HG03571 (cell line): ENCODE data around the gene KLHL40.
"Not testable (repeated sequence)": the region's sequence is repeated elsewhere in the genome, so short reads cannot be mapped to it uniquely, and the experiment has no call there.

Experiments used
- ATAC-seq: cut with Tn5 transposase; IDR thresholded peaks from one replicate; pipeline ENCODE4 v1.9.1; 2021; ENCODE audit not compliant: unreplicated experiment

Gene KLHL40

GRCh38 chr3:42717306-42717705, 32.0 kb downstream of the KLHL40 start:
- ATAC-seq = no peak

DNA sequence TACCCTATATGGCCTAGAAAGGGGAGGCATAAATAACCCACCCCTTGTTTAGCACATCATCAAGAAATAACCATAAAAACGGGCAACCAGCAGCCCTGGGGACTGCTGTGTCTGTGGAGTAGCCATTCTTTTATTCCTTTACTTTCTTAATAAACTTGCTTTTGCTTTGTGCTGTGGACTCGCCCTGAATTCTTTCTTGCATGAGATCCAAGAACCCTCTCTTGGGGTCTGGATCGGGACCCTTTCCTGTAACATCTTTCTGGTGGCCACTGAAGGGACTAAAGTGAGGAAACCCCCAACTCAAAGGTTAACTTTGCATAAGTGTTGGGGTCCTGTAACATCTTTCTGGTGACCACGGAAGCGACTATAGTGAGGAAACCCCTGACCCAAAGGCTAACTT, 33.0 kb downstream of the KLHL40 start:
- ATAC-seq = no peak

DNA sequence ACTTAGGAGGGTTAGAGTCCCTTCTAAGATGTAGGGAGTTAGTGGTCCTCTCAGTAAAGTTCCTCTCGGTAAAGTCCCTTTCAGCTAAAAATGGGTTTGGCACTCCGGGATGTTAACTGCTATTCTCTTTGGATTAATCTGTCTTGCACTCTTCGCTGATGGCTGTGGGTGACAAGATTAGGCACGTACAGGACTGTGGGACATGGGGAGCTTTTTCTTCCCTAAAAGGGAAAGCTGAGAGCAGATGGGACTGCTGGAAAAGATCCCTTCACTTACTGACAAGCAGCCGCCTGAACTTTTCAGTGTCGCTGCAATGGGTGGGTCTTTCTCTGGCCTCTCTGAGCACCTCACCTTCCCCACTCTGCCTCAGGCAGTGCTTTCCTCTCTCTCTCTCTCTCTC, 33.7 kb downstream of the KLHL40 start:
- ATAC-seq = no peak

- no peak for ATAC-seq
Measured at GRCh38 chr3:42720126-42720525, 34.8 kb downstream of the KLHL40 start.

GRCh38 chr3:42721690-42722089, 36.4 kb downstream of the KLHL40 start:
- no peak for ATAC-seq

GRCh38 chr3:42722442-42722841, 37.1 kb downstream of the KLHL40 start:
- not testable (repeated sequence) for ATAC-seq

DNA sequence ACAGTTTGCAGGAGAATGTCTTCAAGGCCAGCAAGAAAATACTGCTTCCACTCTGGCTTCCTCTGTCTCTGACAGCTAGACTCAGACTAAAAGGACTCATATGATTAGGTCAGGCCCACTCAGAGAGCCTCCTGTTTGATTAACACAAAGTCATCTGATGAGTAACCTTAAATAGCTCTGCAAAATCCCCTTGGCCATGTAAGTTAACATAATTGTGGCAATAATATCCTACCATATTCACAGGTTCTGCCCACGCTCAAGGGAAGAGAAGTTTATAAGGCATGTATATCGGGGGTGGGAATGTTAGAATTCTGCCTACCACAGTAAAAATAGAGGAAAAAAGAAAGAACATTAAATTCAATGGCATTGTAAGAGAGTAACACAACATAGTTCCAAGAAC, 37.9 kb downstream of the KLHL40 start:
- ATAC-seq = no peak

GRCh38 chr3:42725454-42725853, 40.1 kb downstream of the KLHL40 start:
- ATAC-seq = no peak

GRCh38 chr3:42728056-42728455, 42.7 kb downstream of the KLHL40 start:
- no peak for ATAC-seq

DNA sequence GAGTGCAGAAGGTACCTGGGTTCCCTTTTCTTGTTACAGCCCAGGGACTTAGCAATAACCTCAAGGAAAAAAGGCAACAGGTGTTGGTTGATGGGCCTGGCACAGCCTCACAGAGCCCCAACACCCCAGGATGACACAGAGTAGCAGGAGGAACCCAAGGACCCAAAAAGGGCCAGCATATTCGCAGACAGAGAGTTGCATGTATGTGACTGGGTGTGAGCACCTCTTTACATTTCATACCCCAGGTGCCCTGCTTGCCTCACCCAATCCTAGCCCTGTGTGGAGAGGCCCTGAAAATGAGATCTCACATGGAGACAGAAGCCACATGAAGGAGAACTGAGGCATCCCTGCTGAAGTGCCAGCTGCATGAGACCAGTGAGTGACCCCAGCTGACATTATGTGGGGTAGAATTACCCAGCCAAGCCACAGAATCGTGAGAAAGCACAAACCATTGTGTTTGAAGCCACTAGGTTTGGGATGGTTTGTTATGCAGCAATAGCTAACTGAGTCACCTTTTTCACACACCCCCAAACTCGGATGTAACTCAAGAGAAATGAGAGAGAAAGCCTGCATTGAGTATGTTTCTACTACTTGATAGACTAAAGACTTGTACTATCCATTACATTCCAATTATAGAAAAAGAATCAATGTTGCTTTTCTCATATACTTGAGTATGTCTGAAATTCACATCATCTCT, 43.5 kb downstream of the KLHL40 start:
- ATAC-seq = no peak

DNA sequence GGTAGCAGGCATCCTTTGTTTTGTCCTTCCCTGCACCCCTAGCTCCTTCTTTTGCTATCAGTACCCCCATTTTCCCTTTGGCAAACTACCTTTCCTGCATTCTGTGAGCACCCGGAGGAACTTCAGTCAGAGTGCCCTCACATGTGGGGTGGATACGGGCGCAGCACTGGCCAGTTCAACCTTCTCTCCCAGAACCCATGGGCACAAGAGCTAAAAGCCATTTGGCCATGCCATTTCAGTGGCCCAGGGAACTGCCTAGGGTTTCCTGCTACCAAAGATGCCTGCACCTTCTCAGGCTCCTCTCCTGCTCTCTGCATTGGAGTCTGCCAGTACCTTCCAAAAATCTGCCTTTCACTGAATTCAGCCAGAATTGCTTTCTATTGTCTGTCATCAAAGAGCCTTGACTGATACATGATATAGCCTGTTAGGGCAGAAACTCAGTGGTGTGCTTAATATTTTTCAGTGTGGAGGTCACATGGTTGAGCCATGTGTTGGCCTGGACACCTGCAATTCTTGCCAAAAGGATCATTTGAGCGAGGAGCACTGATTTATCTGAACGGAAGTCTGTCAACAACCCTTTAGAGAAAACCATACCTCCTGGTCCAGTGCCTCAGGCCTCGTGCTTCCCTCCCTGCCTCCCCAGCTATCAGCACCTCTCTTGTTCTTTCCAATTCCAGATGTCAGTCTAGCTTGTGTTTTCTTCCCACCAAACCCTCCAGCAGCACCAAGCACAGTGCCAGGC, 44.2 kb downstream of the KLHL40 start:
- no peak for ATAC-seq

GRCh38 chr3:42730294-42730693, 45.0 kb downstream of the KLHL40 start:
- no peak for ATAC-seq

GRCh38 chr3:42730706-42731420, 45.5 kb downstream of the KLHL40 start:
- no peak for ATAC-seq

DNA sequence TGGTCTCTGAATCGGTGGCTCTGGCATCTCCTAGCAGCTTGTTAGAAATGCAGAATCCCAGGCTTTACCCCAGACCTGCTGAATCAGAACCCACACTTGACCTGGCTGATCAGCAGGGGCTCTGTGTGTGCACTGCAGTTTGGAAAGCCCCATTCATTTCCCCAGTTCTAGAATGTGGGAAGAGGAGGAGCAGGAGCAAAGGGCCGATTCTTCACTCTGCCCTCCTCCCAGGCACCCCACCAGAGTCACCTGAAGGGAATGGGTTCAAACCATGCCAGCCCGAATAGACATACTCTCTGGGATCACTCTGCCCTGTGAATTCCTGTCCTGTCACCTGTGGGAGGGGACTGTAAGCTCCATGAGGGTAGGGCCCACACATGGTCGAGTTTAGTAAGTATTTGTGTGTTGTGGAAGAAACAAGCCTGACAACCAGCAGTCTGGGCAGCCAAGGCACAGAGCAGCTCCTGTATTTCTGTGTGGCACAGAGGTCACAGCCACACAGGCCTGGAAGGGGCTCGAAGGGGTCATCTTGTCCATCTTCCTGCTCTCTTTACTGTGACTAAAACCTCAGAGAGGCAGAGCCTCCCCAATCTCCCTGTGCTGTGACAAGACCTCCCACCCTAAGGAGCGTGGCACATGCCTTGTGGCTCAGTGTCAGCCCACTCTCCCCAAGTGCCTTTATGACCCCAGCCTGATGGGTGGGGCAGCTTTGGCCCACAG, 46.3 kb downstream of the KLHL40 start:
- no peak for ATAC-seq

GRCh38 chr3:42732196-42732828, 47.0 kb downstream of the KLHL40 start:
- ATAC-seq = no peak

- no peak for ATAC-seq
Measured at GRCh38 chr3:42732829-42733459, 47.6 kb downstream of the KLHL40 start.

- no peak for ATAC-seq
Measured at GRCh38 chr3:42733501-42734262, 48.3 kb downstream of the KLHL40 start.

DNA sequence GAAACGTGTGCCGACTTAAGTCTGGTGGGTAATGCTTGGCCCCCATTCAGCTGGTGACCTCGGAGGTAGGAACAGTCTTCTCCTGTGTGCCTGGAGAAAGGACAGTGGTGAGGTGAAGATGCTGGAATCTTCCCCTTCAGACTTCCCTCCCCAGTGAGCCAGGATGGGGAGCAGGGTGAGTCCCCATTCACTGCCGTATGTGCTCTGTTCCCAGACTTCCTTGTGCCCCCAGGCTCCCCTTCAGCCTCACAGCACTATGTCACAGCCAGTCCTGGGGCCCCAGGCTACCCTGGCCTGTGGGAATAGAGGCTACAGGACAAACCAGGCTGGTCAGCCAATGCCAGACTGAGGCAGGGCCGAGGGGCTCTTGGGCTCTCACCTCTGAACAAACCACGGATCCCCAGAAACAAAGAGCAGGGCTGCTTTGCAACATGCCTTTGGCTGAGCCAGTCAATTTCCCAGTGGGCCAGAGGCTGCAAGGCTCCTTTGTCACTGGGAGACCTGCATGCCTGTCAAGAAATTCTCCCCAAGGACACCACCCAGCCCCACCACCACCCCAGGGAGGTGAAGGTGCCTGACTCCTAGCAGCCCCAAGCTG, 49.0 kb downstream of the KLHL40 start:
- no peak for ATAC-seq

- ATAC-seq = no peak
Measured at GRCh38 chr3:42735019-42735418, 49.7 kb downstream of the KLHL40 start.
